HG02610 (cell line): ENCODE results near the gene FNBP1L.
"Not testable (repeated sequence)": the region's sequence is repeated elsewhere in the genome, so short reads cannot be mapped to it uniquely, and the experiment has no call there.

ENCODE experiments used
- ATAC-seq: cut with Tn5 transposase; IDR thresholded peaks from one replicate; pipeline ENCODE4 v1.9.1; 2021; ENCODE audit warnings: mild to moderate bottlenecking, moderate library complexity; ENCODE audit not compliant: unreplicated experiment

Gene FNBP1L

GRCh38 chr1:93526431-93526830 lies 78.5 kb downstream of the FNBP1L start:
- no peak for ATAC-seq

- ATAC-seq: no peak
These were observed 80.5 kb downstream of the FNBP1L start for GRCh38 chr1:93528412-93528811.

GRCh38 chr1:93531193-93531592 lies 83.3 kb downstream of the FNBP1L start:
- ATAC-seq: no peak

DNA sequence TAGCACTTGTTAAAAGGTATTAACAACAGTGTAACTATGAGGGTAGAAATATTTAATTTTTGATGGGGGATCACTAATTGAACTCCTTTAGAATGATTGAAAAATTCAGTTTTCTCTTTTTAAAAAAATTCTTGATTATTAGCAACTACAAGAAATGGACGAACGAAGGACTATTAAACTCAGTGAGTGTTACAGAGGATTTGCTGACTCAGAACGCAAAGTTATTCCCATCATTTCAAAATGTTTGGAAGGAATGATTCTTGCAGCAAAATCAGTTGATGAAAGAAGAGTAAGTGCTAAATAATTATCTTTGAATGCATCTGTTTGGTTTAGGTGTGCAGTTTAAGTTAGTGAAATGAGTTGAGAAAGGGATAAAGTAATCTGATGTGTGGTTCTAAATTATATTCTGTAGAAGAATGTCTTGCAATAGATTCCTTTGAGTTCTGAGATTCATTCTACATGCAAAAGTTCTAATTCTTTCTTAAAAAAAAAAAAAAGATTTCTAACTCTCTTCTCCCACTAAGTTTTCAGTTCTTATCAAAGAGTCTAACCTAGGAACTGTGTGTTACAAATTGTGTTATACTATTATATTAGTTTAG lies 85.0 kb downstream of the FNBP1L start:
- no peak for ATAC-seq

DNA sequence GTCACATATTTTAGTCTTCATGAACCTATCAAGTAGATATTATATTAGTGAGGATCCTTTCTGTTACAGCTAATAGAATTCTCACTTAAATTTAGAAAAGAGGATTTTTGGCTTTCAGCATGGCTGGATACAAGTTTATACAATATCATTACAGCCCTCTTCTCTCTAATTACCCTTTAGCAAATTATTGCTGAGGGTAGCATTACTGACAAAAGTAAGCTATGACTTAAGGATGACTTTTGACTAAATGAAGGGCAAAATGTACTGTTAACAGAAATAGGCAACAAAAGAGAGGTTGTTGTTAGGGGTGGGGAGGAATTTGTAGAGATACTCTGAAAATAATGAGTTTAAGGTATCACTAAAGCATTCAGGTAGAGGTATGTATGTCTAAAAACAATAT lies 85.8 kb downstream of the FNBP1L start:
- no peak for ATAC-seq

GRCh38 chr1:93537396-93537795 lies 89.5 kb downstream of the FNBP1L start:
- no peak for ATAC-seq

GRCh38 chr1:93537924-93538323 lies 90.0 kb downstream of the FNBP1L start:
- no peak for ATAC-seq

GRCh38 chr1:93541045-93541444 lies 93.1 kb downstream of the FNBP1L start:
- ATAC-seq: no peak

- no peak for ATAC-seq
These were observed 94.5 kb downstream of the FNBP1L start for GRCh38 chr1:93542398-93542797.

GRCh38 chr1:93546162-93546863 lies 98.4 kb downstream of the FNBP1L start:
- no peak for ATAC-seq

DNA sequence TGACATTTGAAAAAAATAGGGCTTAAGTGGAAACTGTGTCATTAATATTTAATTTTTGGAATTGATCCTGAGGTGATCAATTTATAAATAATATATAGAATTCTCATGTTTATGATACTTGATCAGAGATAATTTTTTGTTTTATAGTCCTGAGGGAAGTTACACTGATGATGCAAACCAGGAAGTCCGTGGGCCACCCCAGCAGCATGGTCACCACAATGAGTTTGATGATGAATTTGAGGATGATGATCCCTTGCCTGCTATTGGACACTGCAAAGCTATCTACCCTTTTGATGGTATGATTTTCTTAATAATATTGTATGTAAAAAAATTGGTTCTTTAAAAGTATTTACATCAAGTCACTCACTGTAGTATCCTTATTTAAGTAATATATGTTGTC lies 101.2 kb downstream of the FNBP1L start:
- ATAC-seq: no peak

DNA sequence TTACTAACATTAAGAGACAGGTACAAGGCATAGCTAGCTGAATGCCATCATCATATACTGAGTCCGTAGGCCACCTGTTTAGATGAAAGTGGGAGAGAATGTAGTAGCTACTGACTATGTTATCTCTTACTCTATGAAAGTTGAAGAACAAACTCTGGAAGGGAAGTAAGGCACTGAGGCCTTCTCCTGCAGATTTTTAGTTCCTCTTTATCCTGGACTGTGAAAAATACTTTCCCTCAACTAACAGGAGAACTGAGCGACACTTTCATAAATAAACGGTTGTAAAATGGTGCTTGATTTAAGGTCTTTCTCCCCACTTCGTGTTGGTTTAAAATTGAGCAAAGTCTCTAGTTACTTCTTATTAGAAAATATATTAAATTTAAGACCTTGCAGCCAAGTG lies 101.9 kb downstream of the FNBP1L start:
- ATAC-seq: no peak

GRCh38 chr1:93552741-93553455 lies 105.0 kb downstream of the FNBP1L start:
- ATAC-seq: no peak

GRCh38 chr1:93553886-93554490 lies 106.1 kb downstream of the FNBP1L start:
- not testable (repeated sequence) for ATAC-seq

GRCh38 chr1:93554883-93555872 lies 107.3 kb downstream of the FNBP1L start:
- ATAC-seq: no peak

DNA sequence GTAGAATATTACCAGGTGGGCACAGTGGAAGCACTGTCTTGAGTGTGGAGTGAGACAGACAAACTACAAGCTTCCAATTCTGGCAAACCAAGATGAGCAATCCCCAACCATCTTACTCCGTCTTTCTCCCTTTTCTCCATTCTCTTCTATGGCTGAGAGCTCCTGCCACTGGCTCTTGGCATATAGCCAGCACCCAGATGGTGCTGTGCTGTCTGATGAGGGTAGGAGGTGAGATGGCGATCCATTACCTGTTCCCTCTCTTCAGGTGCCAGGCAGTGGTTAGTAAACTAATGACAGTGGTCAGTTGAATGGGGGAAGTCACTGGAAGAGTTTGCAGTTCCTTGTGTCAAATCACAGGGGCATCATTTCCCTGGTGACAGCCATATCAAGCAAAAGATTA lies 108.4 kb downstream of the FNBP1L start:
- no peak for ATAC-seq

- ATAC-seq: no peak
These were observed 111.1 kb downstream of the FNBP1L start for GRCh38 chr1:93559045-93559444.

DNA sequence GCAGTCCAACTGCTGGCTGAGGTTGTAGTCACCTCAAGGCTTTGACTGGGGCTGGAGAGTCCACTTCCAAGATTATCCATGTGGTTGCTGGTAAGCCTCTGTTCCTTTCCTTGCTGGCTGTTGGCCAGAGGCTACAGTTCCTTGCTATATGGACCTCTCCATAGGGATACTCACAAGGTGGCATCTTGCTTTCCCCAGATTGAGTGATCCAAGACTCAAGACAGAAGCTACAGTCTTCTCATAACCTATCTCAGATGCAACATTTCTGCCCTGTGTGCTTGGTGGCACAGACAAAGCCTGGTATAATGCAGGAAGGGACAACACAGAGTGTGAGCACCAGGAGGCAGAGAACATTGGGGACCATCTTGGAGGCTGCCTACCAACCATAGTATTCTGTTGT lies 111.8 kb downstream of the FNBP1L start:
- no peak for ATAC-seq

DNA sequence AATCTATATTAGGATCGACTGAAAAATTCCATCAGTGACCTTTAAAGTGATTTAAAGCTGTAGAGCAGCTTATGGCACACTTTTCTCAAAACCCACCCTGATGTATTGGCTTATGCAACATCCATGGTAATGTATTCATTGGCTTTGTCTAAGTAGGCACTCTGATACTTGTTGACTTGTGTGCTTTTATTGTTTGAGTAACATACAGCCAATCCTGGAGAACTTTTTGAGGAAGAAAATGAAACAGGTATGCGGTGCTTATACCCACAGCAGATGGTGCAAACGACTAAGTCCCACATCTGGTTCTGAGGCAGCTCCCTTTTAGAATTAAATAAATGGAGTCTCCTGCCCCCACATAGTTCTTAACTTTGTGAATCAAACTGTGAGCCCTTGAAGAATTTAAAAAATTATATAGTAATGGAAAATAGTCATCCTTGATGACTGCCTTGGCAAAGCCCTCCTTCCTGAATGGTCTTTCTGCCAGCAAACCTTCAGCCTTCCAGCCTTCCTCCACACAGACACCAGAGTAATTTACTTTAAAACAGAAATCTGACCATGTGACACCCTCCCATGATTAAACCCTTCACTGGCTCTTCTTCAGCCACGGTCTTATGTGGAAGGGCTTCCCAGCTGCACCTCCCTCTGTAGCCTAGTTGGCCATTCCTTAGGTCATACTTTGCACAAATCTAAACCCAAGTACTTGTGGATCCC lies 117.7 kb downstream of the FNBP1L start:
- ATAC-seq: no peak

- no peak for ATAC-seq
These were observed 118.3 kb downstream of the FNBP1L start for GRCh38 chr1:93566227-93566626.
